IPS-11a (cell line): Measurements from ENCODE around the gene CARD19.

ENCODE experiments used
- H3K4me3 ChIP-seq: one replicate; pipeline ENCODE4 v1.5.1; 2013; ENCODE audit warnings: low read depth, low read length, control low read depth

Gene CARD19

GRCh38 chr9:93096131-93096802 lies at the start of gene CARD19:
Gene CARD19 (plus strand): TSS chr9:93096217. CDS start chr9:93096346, 129 bp downstream.
- peak within 1 kb of the TSS; percentile 75 for H3K4me3 ChIP-seq

GRCh38 chr9:93048566-93049448 lies 47.2 kb upstream of the CARD19 start:
- no peak overlapping the region for H3K4me3 ChIP-seq

GRCh38 chr9:93049491-93049890 lies 46.5 kb upstream of the CARD19 start:
- no peak overlapping the region for H3K4me3 ChIP-seq

- no peak overlapping the region for H3K4me3 ChIP-seq
These were observed 45.8 kb upstream of the CARD19 start for GRCh38 chr9:93050231-93050630.

GRCh38 chr9:93051680-93052089 lies 44.3 kb upstream of the CARD19 start:
- no peak overlapping the region for H3K4me3 ChIP-seq

- H3K4me3 ChIP-seq: no peak overlapping the region
These were observed 43.1 kb upstream of the CARD19 start for GRCh38 chr9:93052791-93053540.

GRCh38 chr9:93053781-93054331 lies 42.2 kb upstream of the CARD19 start:
- no peak overlapping the region for H3K4me3 ChIP-seq

- H3K4me3 ChIP-seq: no peak overlapping the region
These were observed 41.0 kb upstream of the CARD19 start for GRCh38 chr9:93054758-93055704.

- H3K4me3 ChIP-seq: no peak overlapping the region
These were observed 38.8 kb upstream of the CARD19 start for GRCh38 chr9:93057042-93057702.

- H3K4me3 ChIP-seq: no peak overlapping the region
These were observed 38.2 kb upstream of the CARD19 start for GRCh38 chr9:93057703-93058354.

- H3K4me3 ChIP-seq: peak within 1 kb of the TSS; percentile 37
These were observed 37.5 kb upstream of the CARD19 start, which contains the start of gene SUSD3 for GRCh38 chr9:93058355-93059010. Gene SUSD3 (plus strand): TSS chr9:93058701. CDS start chr9:93058743, 42 bp downstream.

- peak overlapping the region; percentile 37 for H3K4me3 ChIP-seq
These were observed 36.9 kb upstream of the CARD19 start for GRCh38 chr9:93059011-93059714.

- no peak overlapping the region for H3K4me3 ChIP-seq
These were observed 36.1 kb upstream of the CARD19 start for GRCh38 chr9:93059715-93060578.

- no peak overlapping the region for H3K4me3 ChIP-seq
These were observed 35.2 kb upstream of the CARD19 start for GRCh38 chr9:93060746-93061259.

- no peak overlapping the region for H3K4me3 ChIP-seq
These were observed 34.7 kb upstream of the CARD19 start for GRCh38 chr9:93061260-93061751.
